Measurements from ENCODE around the gene EPB41L1.

GRCh38 chr20:36216314-36217025, 61.9 kb downstream of the EPB41L1 start:
- TF ChIP-seq CTCF (conservative IDR thresholded peaks at IDR 0.05) = no peak
- TF ChIP-seq ZFX (IDR thresholded peaks at IDR 0.05) = no peak
